NCI-H1694 (cell line): ENCODE data around the gene STUM.
"Not testable (repeated sequence)": the region's sequence is repeated elsewhere in the genome, so short reads cannot be mapped to it uniquely, and the experiment has no call there.

ENCODE experiments used
- DNase-seq: peaks from one replicate; lab custom pipeline; 2025; lab: John Stamatoyannopoulos, UW

The STUM gene, protein sequence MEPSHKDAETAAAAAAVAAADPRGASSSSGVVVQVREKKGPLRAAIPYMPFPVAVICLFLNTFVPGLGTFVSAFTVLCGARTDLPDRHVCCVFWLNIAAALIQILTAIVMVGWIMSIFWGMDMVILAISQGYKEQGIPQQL

DNA sequence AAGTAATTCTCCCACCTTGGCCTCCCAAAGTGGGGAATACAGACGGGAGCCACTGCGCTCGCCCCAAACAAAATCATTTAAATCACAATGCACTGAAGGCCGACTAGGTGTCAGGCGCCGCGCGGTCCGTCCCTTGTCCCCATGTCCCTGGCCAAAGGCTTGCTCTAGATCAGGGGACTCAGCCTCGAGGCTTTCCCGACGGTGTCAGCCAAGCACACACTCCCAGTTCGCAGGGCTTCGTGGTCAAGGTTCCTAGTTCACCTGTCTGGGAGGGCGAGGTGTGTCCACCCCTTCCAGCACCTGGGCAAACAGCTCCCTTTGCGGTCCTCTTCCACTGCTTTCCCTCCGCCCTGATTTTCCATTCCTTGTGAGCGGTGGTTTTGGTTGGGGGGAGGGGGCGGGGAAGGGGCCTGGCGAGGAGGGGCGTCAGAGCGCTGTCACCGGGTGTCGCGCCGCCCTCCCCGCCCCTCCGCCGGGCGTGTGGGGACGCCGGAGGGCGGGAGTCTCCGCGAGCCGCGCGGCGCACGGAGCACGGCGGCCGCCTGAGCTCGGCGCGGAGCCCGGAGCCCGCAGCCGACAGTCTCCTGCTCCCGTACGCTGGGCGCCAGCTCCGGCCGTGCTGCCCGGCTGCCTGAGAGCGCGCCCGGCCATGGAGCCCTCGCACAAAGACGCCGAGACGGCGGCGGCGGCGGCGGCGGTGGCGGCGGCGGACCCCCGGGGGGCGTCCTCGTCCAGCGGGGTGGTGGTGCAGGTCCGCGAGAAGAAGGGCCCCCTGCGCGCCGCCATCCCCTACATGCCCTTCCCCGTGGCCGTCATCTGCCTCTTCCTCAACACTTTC lies at the start of gene STUM:
Gene STUM, plus strand, starts transcription at position 509 of the 838 bp plus-strand sequence. Its CDS starts 141 bp downstream, at position 650.
- DNase-seq, result peak; percentile 22

DNA sequence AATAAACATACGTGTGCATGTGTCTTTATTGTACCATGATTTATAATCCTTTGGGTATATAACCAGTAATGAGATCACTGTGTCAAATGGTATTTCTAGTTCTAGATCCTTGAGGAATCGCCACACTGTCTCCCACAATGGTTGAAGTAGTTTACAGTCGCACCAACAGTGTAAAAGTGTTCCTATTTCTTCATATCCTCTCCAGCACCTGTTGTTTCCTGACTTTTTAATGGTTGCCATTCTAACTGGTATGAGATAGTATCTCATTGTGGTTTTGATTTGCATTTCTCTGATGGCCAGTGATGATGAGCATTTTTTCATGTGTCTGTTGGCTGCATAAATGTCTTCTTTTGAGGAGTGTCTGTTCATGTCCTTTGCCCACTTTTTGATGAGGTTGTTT lies 48.9 kb upstream of the STUM start:
- DNase-seq, result not testable (repeated sequence)

DNA sequence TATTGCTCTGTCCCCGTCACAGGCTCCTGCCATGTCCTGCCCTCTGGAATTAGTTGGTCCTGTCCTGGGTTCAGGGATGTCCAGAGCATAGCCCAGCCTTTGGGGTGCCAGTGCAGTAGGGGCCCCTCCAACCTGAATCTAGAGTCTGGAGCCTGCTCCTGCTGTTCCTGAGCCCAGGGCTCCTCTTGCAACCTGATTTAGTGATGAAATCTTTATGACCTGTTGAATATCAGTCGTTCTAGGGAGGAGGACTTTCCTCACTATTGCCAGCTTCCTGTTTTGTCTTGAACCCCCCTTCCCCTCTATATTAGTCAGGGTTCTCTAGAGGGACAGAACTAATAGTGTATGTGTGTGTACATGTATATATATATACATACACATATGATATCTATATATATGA lies 42.5 kb upstream of the STUM start:
- DNase-seq, result no peak

DNA sequence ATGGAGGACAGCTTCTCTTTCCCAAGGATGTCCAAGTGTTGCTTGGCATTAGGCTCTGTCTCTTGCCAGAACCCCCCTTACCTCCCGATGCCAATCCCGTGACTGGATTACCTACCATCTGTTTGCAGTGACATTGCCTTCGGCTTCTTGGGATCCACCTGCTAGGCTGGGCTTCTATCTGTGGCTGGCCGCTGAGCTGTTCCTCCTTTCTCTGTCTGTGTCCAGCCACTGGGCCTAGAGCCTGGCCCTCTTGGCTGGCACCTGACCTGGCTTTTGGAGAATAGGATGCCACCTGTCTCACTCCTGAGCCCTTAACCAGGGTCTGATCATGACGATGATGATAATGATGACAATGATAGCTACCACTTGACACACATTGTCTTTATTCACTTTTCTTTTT lies 41.6 kb upstream of the STUM start:
- DNase-seq, result no peak

DNA sequence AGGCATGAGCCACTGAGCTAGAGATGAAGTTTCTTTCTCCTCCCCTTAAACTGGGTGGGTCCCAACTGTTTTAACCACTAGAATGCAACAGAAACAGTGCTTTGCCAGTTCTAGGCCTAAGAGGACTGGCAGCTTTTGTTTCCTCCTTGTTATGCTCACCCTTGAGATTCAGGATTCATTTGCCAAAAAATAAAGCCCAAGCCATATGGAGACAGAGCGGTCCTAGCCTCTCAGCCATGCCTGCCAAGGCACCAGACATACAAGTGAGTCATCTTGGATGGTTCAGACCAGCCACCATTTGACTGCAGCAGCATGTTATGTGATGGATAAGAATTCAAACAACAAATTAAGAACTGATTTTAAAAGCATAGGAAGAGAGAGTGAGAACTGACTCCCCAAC lies 38.1 kb upstream of the STUM start:
- DNase-seq, result peak; percentile 36

DNA sequence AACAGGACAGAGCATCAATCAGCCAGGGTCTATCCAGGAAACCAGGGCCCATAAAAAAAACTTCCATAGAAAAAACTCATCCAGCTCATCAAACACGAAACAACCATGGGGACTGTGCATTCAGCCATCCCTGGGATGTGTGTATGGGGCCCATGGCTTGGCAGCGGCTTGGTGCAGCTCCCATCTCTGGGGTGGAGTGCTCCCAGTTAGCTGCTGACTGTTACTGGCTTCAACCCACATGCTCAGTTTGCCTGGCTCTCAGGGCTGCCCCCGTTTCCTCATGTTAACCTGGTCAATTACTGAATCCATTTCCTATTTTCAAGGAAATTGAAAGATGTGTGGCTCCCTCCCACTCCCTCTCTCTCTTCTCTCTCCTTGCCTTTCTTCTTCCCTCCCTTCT lies 37.3 kb upstream of the STUM start:
- no peak for DNase-seq

DNA sequence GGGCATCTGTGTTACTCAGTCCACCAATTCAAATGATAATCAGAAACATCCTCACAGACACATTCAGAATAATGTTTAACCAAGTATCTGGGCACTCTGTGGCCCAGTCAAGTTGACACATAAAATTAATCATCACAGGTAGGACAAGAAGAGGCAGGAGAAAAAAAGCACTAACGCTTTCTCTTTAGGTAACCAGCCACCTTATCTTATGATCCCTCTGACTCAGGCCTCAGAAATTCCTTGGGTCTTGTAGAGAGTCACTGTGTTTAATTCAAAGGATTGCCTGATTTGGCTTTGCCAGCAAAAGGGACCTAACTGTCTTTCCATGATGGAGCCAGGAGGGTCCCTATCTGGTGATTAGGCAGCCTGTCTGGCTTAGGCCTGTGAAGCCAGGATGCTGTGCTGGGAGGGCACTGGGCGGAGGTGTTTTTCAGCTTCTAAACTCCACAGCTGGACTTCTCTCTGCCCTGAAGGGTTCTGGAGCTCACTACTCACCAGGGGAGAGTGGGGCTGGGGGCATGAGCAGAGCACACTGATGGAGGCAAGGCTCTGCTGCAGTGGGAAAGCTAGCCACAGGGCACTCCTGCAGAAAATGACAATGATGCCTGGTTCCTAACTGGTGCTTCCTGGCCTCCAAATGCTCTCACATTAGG lies 36.4 kb upstream of the STUM start:
- DNase-seq, result no peak

DNA sequence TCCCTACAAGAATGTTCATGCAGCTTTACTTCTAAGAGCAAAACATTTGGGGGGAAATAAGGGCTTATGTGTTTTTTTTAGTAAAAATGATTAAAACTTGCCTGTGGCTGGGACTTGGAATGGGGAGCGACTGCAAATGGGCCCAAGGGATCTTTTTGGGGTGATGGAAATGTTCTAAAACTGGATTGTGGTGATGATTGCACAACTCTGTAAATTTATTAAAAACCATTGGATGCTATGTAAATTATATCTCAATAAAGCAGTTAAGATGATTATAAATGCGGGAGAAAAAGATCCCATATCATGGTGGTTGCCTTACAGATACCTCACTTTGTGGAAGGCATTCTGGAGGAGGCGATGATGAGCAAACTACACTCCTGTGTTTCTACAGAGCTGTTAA lies 30.2 kb upstream of the STUM start:
- no peak for DNase-seq

DNA sequence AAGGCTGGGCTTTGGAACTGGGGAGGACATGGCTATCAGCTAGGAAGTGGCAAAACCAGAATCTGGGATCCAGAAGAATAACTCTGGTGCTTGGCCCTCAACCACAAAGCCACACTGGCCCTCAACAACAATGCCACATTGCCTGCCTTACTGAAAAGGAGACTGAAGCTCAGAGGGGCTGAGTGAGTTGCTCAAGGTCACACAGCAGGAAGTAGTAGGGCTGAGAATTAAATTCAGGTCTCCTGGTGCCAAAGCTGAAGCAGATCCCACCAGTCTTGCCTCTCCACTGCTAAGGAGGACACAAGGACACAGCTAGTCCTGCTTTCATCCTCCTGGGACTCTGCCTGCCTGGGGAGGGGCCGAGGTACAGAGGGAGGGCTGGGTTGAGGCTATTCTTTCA lies 29.4 kb upstream of the STUM start:
- no peak for DNase-seq

DNA sequence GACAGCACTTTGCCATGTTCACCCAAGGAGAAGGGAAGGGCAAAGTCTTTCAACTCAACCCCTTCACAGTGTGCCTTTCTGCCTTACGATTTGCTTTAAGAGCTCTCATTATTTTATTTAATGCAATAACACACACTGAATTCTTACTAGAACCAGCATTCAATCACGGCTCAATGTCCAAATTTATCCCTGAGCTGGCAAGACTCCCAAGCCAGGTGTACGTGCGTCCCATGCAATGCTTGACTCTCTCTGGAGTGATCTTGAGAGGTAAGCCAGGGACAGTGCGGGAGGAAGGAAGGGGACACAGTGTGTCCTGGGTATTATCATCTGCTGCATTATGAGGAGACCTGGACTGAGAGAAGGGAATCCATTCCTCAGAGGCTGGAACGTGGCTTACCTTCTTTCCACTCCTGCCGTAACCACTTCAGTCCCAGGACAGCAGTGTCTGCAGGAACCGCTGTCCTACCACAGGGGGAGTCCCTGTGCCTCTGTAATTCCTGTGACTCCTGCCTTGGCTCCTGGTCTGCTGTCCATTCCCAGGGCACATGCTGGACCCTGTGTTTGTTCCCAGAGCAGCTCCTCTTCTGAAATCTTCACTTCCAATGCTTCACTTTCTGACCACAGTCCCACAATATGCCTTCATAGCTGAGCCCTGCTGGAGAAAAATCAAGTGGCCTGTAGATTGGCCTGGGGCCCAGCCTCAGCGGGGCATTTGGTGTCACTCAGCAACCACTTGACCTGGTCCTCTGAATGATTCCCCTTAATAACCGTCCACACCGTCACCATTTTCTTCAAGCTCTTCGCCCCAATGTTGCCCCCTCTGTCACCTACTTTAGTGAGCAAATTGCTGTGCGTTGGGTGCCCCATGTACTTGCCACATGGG lies 28.6 kb upstream of the STUM start:
- no peak for DNase-seq

DNA sequence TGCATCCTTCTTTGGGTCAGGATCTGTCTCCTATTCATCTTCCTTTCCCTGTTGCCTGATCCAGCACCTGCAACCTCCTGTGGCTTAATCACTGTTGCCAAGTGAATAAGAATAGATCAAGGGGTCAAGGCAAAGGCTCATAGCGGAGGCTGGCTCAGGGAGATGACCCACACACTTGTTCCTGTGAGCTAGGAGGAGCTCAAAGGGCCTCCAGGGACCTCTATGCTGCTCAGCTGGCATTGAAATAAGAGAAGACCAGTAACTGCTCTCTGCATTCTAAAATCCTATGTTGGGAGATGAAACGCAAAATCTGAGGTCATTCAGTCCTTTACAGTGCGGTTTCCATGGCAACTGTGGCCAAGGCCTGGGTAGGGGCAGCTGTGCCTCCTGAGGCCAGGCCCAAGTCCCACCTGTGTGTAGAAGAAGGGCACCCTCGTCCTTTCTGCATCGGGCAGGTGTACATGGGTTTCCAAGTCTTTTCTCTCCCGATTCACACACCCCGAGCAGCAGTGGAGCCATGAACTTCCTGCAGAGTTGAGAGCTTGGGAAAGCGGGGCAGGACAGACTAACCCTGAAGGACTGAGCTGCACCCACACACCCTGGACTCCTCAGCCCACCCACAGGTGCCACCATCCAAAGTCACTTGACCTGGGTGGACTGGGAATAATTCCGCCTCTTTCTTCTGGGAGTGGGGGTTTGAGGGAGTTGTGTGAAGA lies 27.8 kb upstream of the STUM start:
- no peak for DNase-seq

DNA sequence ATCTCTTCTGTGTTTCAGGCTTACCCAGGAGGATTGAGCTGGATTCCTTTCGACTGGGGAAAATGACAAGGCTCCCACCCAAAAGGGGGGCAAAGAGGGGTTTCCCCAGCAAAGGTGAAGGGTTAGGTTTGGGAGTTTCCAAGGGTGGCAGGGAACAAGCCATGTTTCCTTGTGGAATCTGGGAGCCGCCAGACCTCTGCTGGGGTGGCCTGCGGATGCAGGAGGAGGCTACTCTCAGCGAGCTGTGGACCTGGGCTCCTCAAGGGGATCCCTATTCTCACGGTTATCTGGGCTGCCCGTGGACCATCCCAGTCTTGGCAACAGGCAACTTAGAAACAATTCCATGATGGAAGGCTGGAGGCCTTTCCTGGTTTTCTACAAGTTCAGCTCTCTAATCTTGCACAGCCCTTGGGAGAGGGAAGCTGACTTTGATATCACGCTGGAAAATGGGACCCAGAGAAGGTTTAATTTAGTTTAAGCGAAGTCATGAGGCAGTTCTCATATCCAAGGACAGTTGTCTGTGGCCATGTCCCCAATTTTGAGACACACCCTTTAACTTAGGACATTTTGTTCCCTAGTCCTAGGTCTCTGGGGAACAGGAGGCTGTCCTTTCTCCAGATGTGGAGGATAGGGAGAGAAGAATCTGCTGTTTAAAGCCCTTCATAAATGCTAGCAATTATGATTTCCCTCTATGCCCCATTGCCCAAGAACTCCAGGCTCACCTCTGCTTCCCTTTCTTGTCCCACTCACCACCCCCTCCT lies 24.7 kb upstream of the STUM start:
- no peak for DNase-seq

DNA sequence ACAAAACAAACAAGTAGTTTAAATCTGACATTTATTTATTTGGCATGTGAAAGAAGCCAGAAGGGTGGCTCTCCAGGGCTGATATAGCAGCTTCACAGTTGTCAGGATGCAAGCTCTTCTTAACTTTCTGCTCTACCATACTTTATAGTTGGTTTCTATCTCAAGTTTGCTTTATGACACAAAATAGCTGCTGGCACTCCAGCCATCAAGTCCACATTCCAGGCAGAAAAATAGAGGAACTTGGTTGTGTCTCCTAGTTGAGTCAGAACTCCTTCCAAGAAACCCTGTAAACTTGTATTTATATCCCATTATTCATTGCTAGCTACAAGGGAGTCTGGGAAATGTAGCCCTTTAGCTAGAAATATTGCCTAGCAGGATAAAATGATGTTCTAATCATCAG lies 24.0 kb upstream of the STUM start:
- DNase-seq, result no peak

DNA sequence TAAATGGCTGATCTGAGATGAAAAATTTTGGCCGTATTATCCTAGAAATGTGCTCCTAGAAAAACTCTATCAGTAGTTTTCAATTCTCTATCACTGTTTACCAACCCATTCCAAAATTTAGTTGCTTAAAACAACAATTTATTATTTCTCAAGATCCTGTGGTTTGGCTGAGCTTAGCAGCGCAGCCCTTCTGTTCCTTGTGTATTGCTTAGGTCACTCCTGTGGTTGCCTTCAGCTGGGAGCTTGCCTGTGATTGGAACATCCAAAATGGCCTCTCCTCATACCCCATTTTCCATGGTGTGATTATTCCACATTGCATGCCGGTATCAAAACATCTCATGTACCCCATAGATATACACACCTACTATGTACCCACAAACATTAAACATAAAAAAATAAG lies 22.8 kb upstream of the STUM start:
- no peak for DNase-seq

DNA sequence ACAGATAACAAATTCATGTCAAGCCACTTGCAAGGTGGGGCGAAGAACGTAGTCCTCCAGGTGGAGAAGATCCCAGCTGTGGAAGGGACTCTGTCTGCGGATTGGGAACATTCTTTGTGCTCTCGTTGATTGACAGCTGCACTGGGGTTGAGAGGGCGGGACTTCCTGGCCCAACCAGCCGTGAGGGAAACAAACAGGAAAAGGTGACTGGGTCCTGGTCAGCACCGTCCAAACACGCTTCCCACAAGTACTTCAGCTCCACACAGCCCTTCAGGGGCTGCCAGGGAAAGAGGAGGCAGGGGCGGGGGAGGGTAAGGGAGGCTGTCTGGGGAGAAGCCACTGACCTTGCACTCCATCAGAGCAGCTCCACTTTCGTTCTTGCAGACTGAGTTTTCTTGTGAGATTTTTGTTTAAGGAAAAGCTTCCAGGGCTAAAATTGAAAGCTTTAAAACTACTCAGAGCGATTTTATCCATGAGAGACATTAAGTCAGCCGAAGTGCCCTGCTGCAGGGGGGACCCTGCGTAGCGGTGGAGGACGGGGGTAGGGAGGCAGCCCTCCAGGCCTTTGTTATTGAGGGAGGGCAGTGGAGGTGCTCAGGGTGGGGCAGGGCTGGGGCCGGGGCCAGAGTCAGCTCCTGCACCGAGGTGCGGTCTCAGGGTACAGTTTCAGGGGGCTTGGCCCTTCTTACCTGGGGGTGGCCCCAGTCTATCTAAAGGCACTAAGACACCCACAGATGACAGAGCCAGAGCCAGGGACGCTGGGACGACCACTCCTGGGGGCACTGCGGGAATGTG lies 21.6 kb upstream of the STUM start:
- no peak for DNase-seq

DNA sequence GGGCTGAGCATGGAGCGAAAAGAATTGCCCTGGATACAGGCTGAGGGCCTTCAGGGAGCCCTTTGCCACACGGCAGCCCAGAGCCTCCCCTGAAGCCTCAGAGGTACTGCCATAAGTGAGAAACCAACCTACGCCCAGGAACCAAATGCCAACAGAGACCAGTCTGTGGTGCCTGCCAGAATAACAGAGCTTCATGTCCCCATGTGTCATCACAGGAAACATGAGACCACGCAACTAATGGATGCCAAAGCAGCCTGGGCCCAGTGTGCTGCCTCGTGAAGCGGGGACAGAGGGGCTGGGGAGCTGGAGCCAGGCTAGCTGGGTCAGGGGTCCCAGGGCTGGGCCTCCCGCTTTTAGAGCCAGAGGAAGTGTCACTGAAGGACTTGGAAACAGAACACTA lies 18.7 kb upstream of the STUM start:
- DNase-seq, result no peak

DNA sequence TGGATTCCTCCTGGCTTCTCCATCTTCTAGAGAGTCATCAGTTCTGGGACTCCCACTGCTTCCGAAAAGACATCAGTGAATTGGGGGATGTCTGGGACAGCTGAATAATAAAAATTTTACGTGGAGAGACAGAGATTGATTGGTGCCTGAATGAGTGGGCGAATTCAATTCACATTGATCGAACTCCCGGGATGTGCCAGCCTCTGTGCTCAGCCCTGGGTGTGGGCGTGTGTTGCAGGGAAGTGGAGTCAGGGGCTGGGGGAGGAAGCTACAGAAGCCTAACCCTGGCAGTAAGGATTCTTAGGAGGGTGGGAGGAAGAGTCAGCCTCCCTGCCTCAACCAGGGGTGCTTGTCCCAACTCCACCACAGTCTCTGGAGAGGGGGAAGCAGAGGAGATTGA lies 18.0 kb upstream of the STUM start:
- no peak for DNase-seq

DNA sequence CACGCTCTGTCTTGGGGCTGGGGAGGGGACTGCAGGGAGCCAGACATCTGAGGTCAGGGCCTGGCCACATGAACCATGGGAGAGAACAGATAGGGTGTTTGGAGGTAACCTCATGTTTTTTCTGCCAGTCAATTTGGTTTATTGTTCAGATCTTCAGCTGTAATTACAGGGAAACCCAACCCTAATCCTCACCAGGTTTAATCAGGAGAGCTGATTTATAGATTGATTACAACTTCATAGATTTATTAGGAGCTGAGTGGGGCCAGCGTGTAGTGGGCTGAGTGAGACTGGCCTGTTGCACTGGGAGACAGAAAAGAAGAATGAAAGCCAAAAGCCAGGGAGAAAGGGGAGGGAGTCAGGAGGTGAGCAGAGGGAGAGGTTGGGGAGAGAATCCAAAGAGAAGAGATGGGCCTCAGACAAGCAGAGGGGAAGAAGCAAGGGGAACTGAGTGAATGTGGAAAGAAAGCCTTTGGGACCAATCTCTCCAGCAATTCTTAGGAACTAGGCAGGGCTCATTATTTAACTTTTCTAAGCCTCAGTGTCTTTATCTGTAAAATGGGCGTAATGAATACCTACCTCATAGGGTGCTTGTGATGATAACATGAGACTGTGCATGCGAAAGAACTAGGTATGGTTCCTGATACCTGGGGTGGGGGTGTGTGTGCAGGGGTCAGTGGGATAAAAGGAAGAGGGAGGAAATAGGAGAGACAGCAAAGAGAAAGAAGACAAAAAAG lies 17.0 kb upstream of the STUM start:
- no peak for DNase-seq

DNA sequence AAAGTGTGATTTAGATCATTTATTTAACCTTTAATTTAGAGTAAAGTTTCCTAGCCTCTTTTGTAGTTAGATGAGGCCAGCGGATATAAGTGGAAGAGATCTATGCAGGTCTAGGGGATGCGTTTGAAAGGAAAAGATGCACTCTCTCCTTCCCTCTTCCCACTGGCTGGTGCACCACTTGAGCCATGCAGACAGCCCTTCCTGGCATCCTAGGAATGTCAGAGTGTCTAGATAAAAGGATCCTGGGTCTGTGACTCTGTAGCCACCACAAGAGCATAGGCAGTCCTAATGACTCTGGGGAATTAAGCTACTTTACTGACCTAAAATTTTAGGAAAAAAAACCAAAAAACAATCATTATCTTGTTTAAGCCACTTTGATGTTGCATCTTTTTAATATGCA lies 16.0 kb upstream of the STUM start:
- DNase-seq, result no peak
